EH (cell line): ENCODE data around the gene DPEP2.
A peak's percentile ranks its signal among the peaks of the same experiment; 100 is the strongest.
"Not testable (repeated sequence)": the region's sequence is repeated elsewhere in the genome, so short reads cannot be mapped to it uniquely, and the experiment has no call there.

Experiments used
- DNase-seq: peaks from one replicate; pipeline ENCODE4 v3.0.0-alpha.2; 2015; ENCODE audit warnings: low read depth

Gene DPEP2

GRCh38 chr16:67953641-67954375 lies 45.5 kb downstream of the DPEP2 start:
- no peak for DNase-seq

- DNase-seq = no peak
These were observed 47.8 kb downstream of the DPEP2 start for GRCh38 chr16:67951485-67951884.

GRCh38 chr16:67950335-67950843 lies 48.9 kb downstream of the DPEP2 start:
- DNase-seq = no peak

- DNase-seq = no peak
These were observed 49.6 kb downstream of the DPEP2 start for GRCh38 chr16:67949645-67950044.

- no peak for DNase-seq
These were observed 51.3 kb downstream of the DPEP2 start for GRCh38 chr16:67948015-67948414.

GRCh38 chr16:67946966-67947558 lies 52.2 kb downstream of the DPEP2 start:
- no peak for DNase-seq

GRCh38 chr16:67946128-67946569 lies 53.1 kb downstream of the DPEP2 start:
- no peak for DNase-seq

GRCh38 chr16:67945392-67945933 lies 53.8 kb downstream of the DPEP2 start:
- DNase-seq = no peak

DNA sequence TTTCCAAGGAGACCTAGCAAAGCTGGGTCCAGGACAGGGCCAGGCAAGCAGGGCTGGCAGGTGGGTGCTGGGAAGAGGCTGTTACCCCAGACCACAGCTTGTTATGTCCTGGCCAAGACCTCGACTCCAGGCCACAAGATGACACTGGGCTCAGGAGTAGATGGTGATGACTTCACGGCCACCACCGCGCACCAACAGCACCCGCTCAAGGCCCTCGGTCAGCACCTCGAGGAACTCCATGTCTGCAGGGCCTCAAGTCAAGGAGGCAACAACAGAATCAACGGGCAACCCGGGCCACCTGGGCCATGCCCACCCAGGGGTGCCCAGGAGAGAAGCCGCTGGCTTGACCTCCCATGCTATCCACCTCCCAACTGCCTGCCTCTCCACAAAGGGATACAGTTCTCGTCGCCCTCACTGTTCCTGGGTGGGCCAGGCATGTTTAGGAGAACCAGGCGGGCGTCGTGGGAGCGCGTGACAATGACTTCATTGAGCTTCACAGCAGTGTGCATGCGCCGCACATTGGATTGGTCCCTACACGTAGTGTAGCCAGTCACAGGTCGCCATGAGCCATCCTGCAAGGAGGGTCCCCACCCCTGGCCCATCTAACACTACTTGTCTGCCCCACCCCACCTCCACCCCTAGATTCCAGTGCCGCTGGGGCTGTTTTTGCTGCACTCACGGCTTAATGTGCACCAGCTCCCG lies 54.4 kb downstream of the DPEP2 start:
- no peak for DNase-seq

DNA sequence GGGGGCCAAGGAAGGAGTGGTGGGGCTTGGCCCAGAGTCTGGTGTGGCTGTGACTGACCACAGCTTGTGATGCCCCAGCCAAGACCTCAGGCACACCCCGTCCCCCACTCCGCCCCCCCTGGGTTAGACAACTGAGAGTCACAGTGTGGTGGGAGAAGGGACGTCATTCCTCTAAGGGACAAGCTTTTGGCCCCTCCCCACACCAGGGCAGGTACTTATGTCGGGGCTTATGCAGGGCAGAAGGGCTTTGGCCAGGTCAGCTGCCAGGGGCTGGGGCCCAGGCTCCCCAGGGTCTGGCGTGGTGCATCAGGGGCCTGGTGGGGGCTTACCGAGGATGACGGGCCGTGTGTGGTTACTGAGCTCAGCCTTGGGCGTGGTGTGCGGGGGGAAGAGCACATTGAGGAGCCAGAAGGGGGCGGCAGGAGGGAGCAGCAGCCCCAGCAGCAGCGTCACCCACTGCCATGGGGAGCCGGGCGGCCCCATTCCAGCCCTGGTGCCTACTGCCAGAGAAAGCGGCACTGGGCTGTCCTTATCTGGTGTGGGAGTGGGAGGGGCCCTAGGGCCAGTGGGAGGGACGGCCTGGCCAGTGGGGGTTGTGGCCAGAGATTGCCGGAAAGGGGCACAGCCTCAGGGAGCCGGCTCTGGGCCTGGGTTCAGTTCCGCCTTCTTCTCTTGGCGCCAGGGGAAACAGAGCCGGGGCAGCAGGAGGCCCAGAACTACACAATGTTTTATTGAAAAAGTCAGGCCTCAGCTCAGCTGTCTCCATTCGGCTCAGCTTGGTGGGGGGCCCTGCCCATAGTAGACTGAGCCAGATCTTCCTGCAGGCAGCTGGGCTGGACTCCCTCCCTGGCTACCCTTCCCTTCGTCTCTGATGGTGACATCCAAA lies 55.4 kb downstream of the DPEP2 start, which contains the start of gene LCAT:
Gene LCAT (minus strand): TSS at position 502 of the 886 bp plus-strand sequence. CDS start 19 bp downstream, at position 483.
- no peak for DNase-seq

GRCh38 chr16:67943256-67943618 lies 56.0 kb downstream of the DPEP2 start:
- no peak for DNase-seq

GRCh38 chr16:67942510-67943255 lies 56.6 kb downstream of the DPEP2 start:
- no peak for DNase-seq

- DNase-seq = peak; percentile 45
These were observed 57.1 kb downstream of the DPEP2 start for GRCh38 chr16:67942200-67942509.

GRCh38 chr16:67941469-67942199 lies 57.6 kb downstream of the DPEP2 start:
- DNase-seq = no peak

- DNase-seq = no peak
These were observed 58.7 kb downstream of the DPEP2 start for GRCh38 chr16:67940446-67941089.

DNA sequence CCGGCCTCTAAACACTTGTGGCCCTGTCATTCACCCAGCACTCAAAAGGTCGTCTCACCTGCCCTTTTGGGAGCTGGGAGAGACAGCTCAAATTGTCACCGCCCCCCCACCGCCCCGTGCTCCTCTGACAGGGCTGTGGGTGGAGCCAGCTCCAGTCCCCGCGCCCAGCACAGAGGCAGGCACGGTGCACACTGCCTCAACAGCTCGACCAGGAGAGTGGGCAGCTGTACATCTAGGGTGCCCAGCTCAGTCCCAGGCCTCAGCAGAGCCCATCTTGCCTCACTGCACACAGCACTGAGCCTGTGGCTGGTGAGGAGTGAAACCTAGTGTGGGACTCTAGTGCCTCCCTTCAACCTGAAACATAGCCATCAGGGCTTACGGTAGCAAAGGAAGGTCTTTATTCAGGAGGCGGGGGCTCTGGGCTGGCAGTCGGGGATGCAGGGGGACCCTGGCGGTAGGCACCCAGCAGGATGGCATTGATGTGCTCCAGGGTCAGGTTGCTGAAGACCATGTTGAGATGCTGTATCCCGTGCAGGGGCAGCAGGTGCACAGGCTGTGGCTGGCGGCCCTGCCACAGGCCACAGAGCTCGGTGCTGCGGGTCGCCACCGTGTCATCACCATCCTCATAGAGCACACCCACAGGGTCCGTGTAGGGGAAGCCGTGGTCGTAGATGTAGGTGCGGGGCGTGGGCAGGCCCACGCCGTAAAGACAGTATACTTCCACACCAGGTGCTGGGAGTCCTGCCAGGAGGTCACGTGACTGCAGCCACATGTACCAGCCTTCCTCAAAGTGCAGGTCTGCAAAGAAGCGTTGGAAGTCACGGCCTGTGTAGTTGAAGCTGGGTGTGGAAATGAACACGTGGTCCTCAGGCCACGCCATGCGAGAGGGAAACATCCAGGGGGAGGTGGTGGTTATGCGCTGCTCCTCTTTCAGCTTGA lies 59.5 kb downstream of the DPEP2 start:
- DNase-seq = no peak

GRCh38 chr16:67937713-67938112 lies 61.6 kb downstream of the DPEP2 start:
- not testable (repeated sequence) for DNase-seq
